CMK (cell line): ENCODE data around the gene MACIR.
"Not testable (repeated sequence)": the region's sequence is repeated elsewhere in the genome, so short reads cannot be mapped to it uniquely, and the experiment has no call there.

ENCODE experiments used
- DNase-seq: peaks from one replicate; pipeline ENCODE4 v3.0.0-alpha.2; 2010; ENCODE audit warnings: low read depth

The MACIR gene

GRCh38 chr5:103258368-103258956 is at the start of gene MACIR:
Gene MACIR, plus strand, starts transcription at chr5:103258763. Its CDS starts 17,157 bp downstream, at chr5:103275920.
- DNase-seq = peak; percentile 81

GRCh38 chr5:103209065-103209464 is 49.5 kb upstream of the MACIR start:
- DNase-seq = no peak

- DNase-seq = no peak
Observed at GRCh38 chr5:103210952-103211351, 47.6 kb upstream of the MACIR start.

GRCh38 chr5:103211576-103212561 is 46.7 kb upstream of the MACIR start:
- no peak for DNase-seq

- no peak for DNase-seq
Observed at GRCh38 chr5:103216137-103216536, 42.4 kb upstream of the MACIR start.

GRCh38 chr5:103216697-103217096 is 41.9 kb upstream of the MACIR start:
- DNase-seq = no peak

GRCh38 chr5:103217101-103217500 is 41.5 kb upstream of the MACIR start:
- DNase-seq = no peak

- no peak for DNase-seq
Observed at GRCh38 chr5:103218164-103218563, 40.4 kb upstream of the MACIR start.

GRCh38 chr5:103219074-103219473 is 39.5 kb upstream of the MACIR start:
- DNase-seq = not testable (repeated sequence)

GRCh38 chr5:103223031-103223955 is 35.3 kb upstream of the MACIR start:
- no peak for DNase-seq

- DNase-seq = peak; percentile 47
Observed at GRCh38 chr5:103224118-103224893, 34.3 kb upstream of the MACIR start.

GRCh38 chr5:103224894-103225246 is 33.7 kb upstream of the MACIR start:
- no peak for DNase-seq

- no peak for DNase-seq
Observed at GRCh38 chr5:103228061-103228460, 30.5 kb upstream of the MACIR start.

- no peak for DNase-seq
Observed at GRCh38 chr5:103228588-103228987, 30.0 kb upstream of the MACIR start.

- peak; percentile 14 for DNase-seq
Observed at GRCh38 chr5:103232393-103232999, 26.1 kb upstream of the MACIR start.

- no peak for DNase-seq
Observed at GRCh38 chr5:103234239-103234975, 24.2 kb upstream of the MACIR start.

- no peak for DNase-seq
Observed at GRCh38 chr5:103235891-103236290, 22.7 kb upstream of the MACIR start.

GRCh38 chr5:103237778-103238177 is 20.8 kb upstream of the MACIR start:
- no peak for DNase-seq

GRCh38 chr5:103243665-103244064 is 14.9 kb upstream of the MACIR start:
- DNase-seq = no peak

GRCh38 chr5:103244398-103244797 is 14.2 kb upstream of the MACIR start:
- DNase-seq = no peak
